CD4-positive, alpha-beta T cell treated with Interferon gamma for 1 hour (primary cell): ENCODE data around the gene RBM46.
"Not testable (repeated sequence)": the region's sequence is repeated elsewhere in the genome, so short reads cannot be mapped to it uniquely, and the experiment has no call there.

ENCODE experiments used
- DNase-seq: peaks from one replicate; pipeline ENCODE4 v3.0.0-alpha.2; 2020

Gene RBM46

GRCh38 chr4:154838155-154838554 lies 57.1 kb downstream of the RBM46 start:
- DNase-seq, result no peak

- no peak for DNase-seq
Measured at GRCh38 chr4:154838694-154839093, 57.6 kb downstream of the RBM46 start.

GRCh38 chr4:154854362-154854761 lies 73.3 kb downstream of the RBM46 start:
- no peak for DNase-seq

GRCh38 chr4:154858166-154858565 lies 77.1 kb downstream of the RBM46 start:
- DNase-seq, result no peak

GRCh38 chr4:154868414-154869194 lies 87.5 kb downstream of the RBM46 start:
- no peak for DNase-seq

- DNase-seq, result no peak
Measured at GRCh38 chr4:154869301-154869700, 88.2 kb downstream of the RBM46 start.

GRCh38 chr4:154872198-154872597 lies 91.1 kb downstream of the RBM46 start:
- no peak for DNase-seq

GRCh38 chr4:154874049-154874448 lies 93.0 kb downstream of the RBM46 start:
- DNase-seq, result not testable (repeated sequence)

GRCh38 chr4:154877110-154877760 lies 96.2 kb downstream of the RBM46 start:
- DNase-seq, result no peak
